DND-41 (cell line): ENCODE measurements around the gene PSTPIP2.
"Not testable (repeated sequence)": the region's sequence is repeated elsewhere in the genome, so short reads cannot be mapped to it uniquely, and the experiment has no call there.

Source experiments
- CTCF ChIP-seq: IDR thresholded peaks from 2 replicates; pipeline ENCODE4 v1.5.1; 2012; ENCODE audit warnings: borderline replicate concordance, low read length, moderate library complexity, mild to moderate bottlenecking; ENCODE audit not compliant: poor library complexity, severe bottlenecking; ENCODE audit errors: extremely low read depth
- EZH2 ChIP-seq: IDR thresholded peaks from 3 replicates; pipeline ENCODE4 v1.6.1; 2012; ENCODE audit warnings: borderline replicate concordance, low read depth, mild to moderate bottlenecking, moderate library complexity, low read length, inconsistent platforms; ENCODE audit not compliant: severe bottlenecking

- TF ChIP-seq CTCF, EZH2: not testable (repeated sequence)
Measured at GRCh38 chr18:46088501-46088900, 16.4 kb upstream of the PSTPIP2 start.
